CD4-positive, CD25-positive, alpha-beta regulatory T cell (primary cell): ENCODE data around the gene IQSEC3. TPM values are rescaled to one million over a fixed set of nuclear protein-coding genes. Genes with fewer than 3 reads are reported as not detected.
A peak's percentile ranks its signal among the peaks of the same experiment; 100 is the strongest.

Experiments used
- ATAC-seq, 2 donors: fragments of 150-1000 bp; cut with Tn5 transposase; one replicate each; pipeline ENCODE4 v1.10.0; 2021; ENCODE audit warnings: low read depth in 2 of 2, moderate number of reproducible peaks in 2 of 2, moderate library complexity in 1 of 2
- DNase-seq, 3 donors: peaks; one replicate each; pipeline versions ENCODE4 v3.0.0 to v3.0.0-alpha.2; 2012 to 2022; ENCODE audit warnings: mixed read lengths in 1 of 3
- H3K27ac ChIP-seq: one replicate; pipeline ENCODE4 v1.7.0; 2013; ENCODE audit warnings: mild to moderate bottlenecking, low read length; ENCODE audit not compliant: insufficient read depth, poor library complexity, severe bottlenecking
- H3K27me3 ChIP-seq: one replicate; pipeline ENCODE4 v1.7.0; 2013; ENCODE audit warnings: low read length; ENCODE audit not compliant: control insufficient read depth, insufficient read depth
- H3K36me3 ChIP-seq: one replicate; pipeline ENCODE4 v1.7.0; 2013; ENCODE audit warnings: mild to moderate bottlenecking, low read length, moderate library complexity; ENCODE audit not compliant: control insufficient read depth, insufficient read depth
- H3K4me1 ChIP-seq: 2 replicates; pipeline ENCODE4 v1.7.0; 2013; ENCODE audit warnings: mild to moderate bottlenecking, low read length; ENCODE audit not compliant: insufficient read depth, control insufficient read depth, poor library complexity, severe bottlenecking
- H3K4me3 ChIP-seq: one replicate; pipeline ENCODE4 v1.7.0; 2013; ENCODE audit warnings: low read depth, mild to moderate bottlenecking, low read length, moderate library complexity
- H3K9me3 ChIP-seq, 2 experiments: 1 replicate in 1 of 2; 2 replicates in 1 of 2; pipeline ENCODE4 v1.7.0; 2013; ENCODE audit warnings: low read length in 2 of 2, mild to moderate bottlenecking in 1 of 2, moderate library complexity in 1 of 2; ENCODE audit not compliant: control insufficient read depth in 2 of 2
- H3K27ac Mint-ChIP-seq, 3 donors: one replicate each; pipeline ENCODE4 v1.8.0; 2020 to 2022; ENCODE audit warnings: mild to moderate bottlenecking in 3 of 3, mixed read lengths in 3 of 3, moderate library complexity in 2 of 3
- H3K27me3 Mint-ChIP-seq: one replicate; pipeline ENCODE4 v1.8.0; 2022; ENCODE audit warnings: mild to moderate bottlenecking, mixed read lengths
- H3K36me3 Mint-ChIP-seq: one replicate; pipeline ENCODE4 v1.8.0; 2020; ENCODE audit warnings: mixed read lengths
- H3K4me1 Mint-ChIP-seq, 4 donors: one replicate each; pipeline ENCODE4 v1.8.0; 2020 to 2022; ENCODE audit warnings: mixed read lengths in 4 of 4, mild to moderate bottlenecking in 1 of 4
- H3K4me3 Mint-ChIP-seq, 4 donors: one replicate each; pipeline ENCODE4 v1.8.0; 2020 to 2022; ENCODE audit warnings: mild to moderate bottlenecking in 4 of 4, mixed read lengths in 4 of 4, moderate library complexity in 3 of 4
- H3K9me3 Mint-ChIP-seq, 7 donors: one replicate each; pipeline ENCODE4 v1.8.0; 2020 to 2022; ENCODE audit warnings: mixed read lengths in 7 of 7, mild to moderate bottlenecking in 3 of 7, moderate library complexity in 2 of 7
- polyA plus RNA-seq, 4 donors: library from polyadenylated mRNA; unstranded; fragments of 300-500 nt; fragmentation: Illumina TruSeq; gene quantifications; one replicate each; pipeline ENCODE4 v1.2.3, GENCODE V29; 2021
- total RNA-seq: library from RNA; stranded (reverse); gene quantifications from one replicate; pipeline ENCODE4 v1.2.3, GENCODE V29; 2022

IQSEC3 gene
- total and polyA plus RNA-seq, 5 donors from 2014 or later, result 0.05 to 0.15 TPM; not detected in 3

- Mint-ChIP-seq H3K4me1 (peaks cover 0 to 7% (median 3%) of the 10 kb centered on the region in 4 donors), H3K27ac (no peak overlapping the region), H3K27me3 (peaks cover 5% of the 10 kb centered on the region), H3K9me3 (no peaks in the 10 kb centered on the region), H3K36me3 (no peaks in the 10 kb centered on the region), H3K4me3 (no peak overlapping the region)
- no peaks in the 10 kb centered on the region for H3K4me1 ChIP-seq
- H3K27me3 ChIP-seq, result no peaks in the 10 kb centered on the region
- ATAC-seq (no peak), DNase-seq (no peak)
- no peaks in the 10 kb centered on the region for H3K36me3 ChIP-seq
- no peak overlapping the region for H3K27ac ChIP-seq
- no peaks in the 10 kb centered on the region for H3K9me3 ChIP-seq
- no peak overlapping the region for H3K4me3 ChIP-seq
Measured at GRCh38 chr12:177336-177979, 110.9 kb downstream of the IQSEC3 start.

- no peak for ATAC-seq
- DNase-seq, result no peak
- Mint-ChIP-seq H3K4me1 (peaks cover 0 to 7% (median 3%) of the 10 kb centered on the region in 4 donors), H3K36me3 (no peaks in the 10 kb centered on the region), H3K4me3 (no peak overlapping the region), H3K27me3 (peaks cover 5% of the 10 kb centered on the region), H3K27ac (no peak overlapping the region), H3K9me3 (no peaks in the 10 kb centered on the region)
- H3K9me3 ChIP-seq, result no peaks in the 10 kb centered on the region
- no peak overlapping the region for H3K27ac ChIP-seq
- H3K4me3 ChIP-seq, result no peak overlapping the region
- no peaks in the 10 kb centered on the region for H3K36me3 ChIP-seq
- no peaks in the 10 kb centered on the region for H3K4me1 ChIP-seq
- H3K27me3 ChIP-seq, result no peaks in the 10 kb centered on the region
Measured at GRCh38 chr12:177980-178828, 111.6 kb downstream of the IQSEC3 start.

GRCh38 chr12:178829-179109 lies 112.2 kb downstream of the IQSEC3 start:
- Histone ChIP-seq H3K4me1 (no peaks in the 10 kb centered on the region), H3K27ac (no peak overlapping the region), H3K27me3 (no peaks in the 10 kb centered on the region), H3K36me3 (no peaks in the 10 kb centered on the region), H3K9me3 (no peaks in the 10 kb centered on the region), H3K4me3 (no peak overlapping the region)
- no peak for DNase-seq
- no peak overlapping the region for H3K4me3 Mint-ChIP-seq
- no peaks in the 10 kb centered on the region for H3K36me3 Mint-ChIP-seq
- peaks cover 0 to 7% (median 3%) of the 10 kb centered on the region in 4 donors for H3K4me1 Mint-ChIP-seq
- peaks cover 8% of the 10 kb centered on the region for H3K27me3 Mint-ChIP-seq
- no peak for ATAC-seq
- no peak overlapping the region for H3K27ac Mint-ChIP-seq
- H3K9me3 Mint-ChIP-seq, result no peaks in the 10 kb centered on the region

GRCh38 chr12:179131-179884 lies 112.7 kb downstream of the IQSEC3 start:
- no peaks in the 10 kb centered on the region for H3K9me3 ChIP-seq
- H3K4me1 ChIP-seq, result no peaks in the 10 kb centered on the region
- no peak for ATAC-seq
- Mint-ChIP-seq H3K4me3 (no peak overlapping the region), H3K27me3 (peaks cover 9% of the 10 kb centered on the region), H3K27ac (no peak overlapping the region), H3K4me1 (peaks cover 0 to 7% (median 3%) of the 10 kb centered on the region in 4 donors), H3K9me3 (no peaks in the 10 kb centered on the region), H3K36me3 (no peaks in the 10 kb centered on the region)
- H3K4me3 ChIP-seq, result no peak overlapping the region
- no peak overlapping the region for H3K27ac ChIP-seq
- H3K27me3 ChIP-seq, result no peaks in the 10 kb centered on the region
- no peaks in the 10 kb centered on the region for H3K36me3 ChIP-seq
- DNase-seq, result no peak

GRCh38 chr12:179885-180284 lies 113.3 kb downstream of the IQSEC3 start:
- H3K36me3 ChIP-seq, result no peaks in the 10 kb centered on the region
- DNase-seq, result no peak
- no peaks in the 10 kb centered on the region for H3K9me3 ChIP-seq
- no peak overlapping the region for H3K4me3 ChIP-seq
- no peak for ATAC-seq
- Mint-ChIP-seq H3K36me3 (no peaks in the 10 kb centered on the region), H3K27me3 (peaks cover 9% of the 10 kb centered on the region), H3K9me3 (no peaks in the 10 kb centered on the region), H3K4me3 (no peak overlapping the region), H3K27ac (peak overlapping the region in 1 of 3 donors; percentile 8), H3K4me1 (peaks cover 0 to 7% (median 3%) of the 10 kb centered on the region in 4 donors)
- H3K4me1 ChIP-seq, result no peaks in the 10 kb centered on the region
- no peak overlapping the region for H3K27ac ChIP-seq
- no peaks in the 10 kb centered on the region for H3K27me3 ChIP-seq

- Mint-ChIP-seq H3K36me3 (no peaks in the 10 kb centered on the region), H3K4me3 (no peak overlapping the region), H3K27ac (no peak overlapping the region), H3K27me3 (peaks cover 9% of the 10 kb centered on the region), H3K4me1 (peaks cover 0 to 7% (median 3%) of the 10 kb centered on the region in 4 donors), H3K9me3 (no peaks in the 10 kb centered on the region)
- Histone ChIP-seq H3K4me1 (no peaks in the 10 kb centered on the region), H3K27me3 (no peaks in the 10 kb centered on the region), H3K4me3 (no peak overlapping the region), H3K36me3 (no peaks in the 10 kb centered on the region), H3K9me3 (no peaks in the 10 kb centered on the region), H3K27ac (no peak overlapping the region)
- no peak for ATAC-seq
- peak in 1 of 3 donors; percentile 10 for DNase-seq
Measured at GRCh38 chr12:180445-180844, 113.9 kb downstream of the IQSEC3 start.

- no peaks in the 10 kb centered on the region for H3K27me3 ChIP-seq
- H3K36me3 ChIP-seq, result no peaks in the 10 kb centered on the region
- H3K27ac ChIP-seq, result no peak overlapping the region
- H3K9me3 ChIP-seq, result no peaks in the 10 kb centered on the region
- ATAC-seq (no peak), DNase-seq (no peak)
- H3K27me3 Mint-ChIP-seq, result peaks cover 13% of the 10 kb centered on the region
- H3K27ac Mint-ChIP-seq, result no peak overlapping the region
- no peak overlapping the region for H3K4me3 ChIP-seq
- no peaks in the 10 kb centered on the region for H3K9me3 Mint-ChIP-seq
- H3K4me3 Mint-ChIP-seq, result no peak overlapping the region
- H3K4me1 ChIP-seq, result no peaks in the 10 kb centered on the region
- peaks cover 0 to 7% (median 3%) of the 10 kb centered on the region in 4 donors for H3K4me1 Mint-ChIP-seq
- H3K36me3 Mint-ChIP-seq, result no peaks in the 10 kb centered on the region
Measured at GRCh38 chr12:181921-182320, 115.4 kb downstream of the IQSEC3 start.
